Hepatocyte (in vitro differentiated cells): ENCODE results near the gene CNTNAP2. TPM values are rescaled to one million over a fixed set of nuclear protein-coding genes. Genes with fewer than 3 reads are reported as not detected.

ENCODE experiments used
- DNase-seq: peaks from one replicate; pipeline ENCODE4 v3.0.0-alpha.2; 2016; ENCODE audit warnings: low spot score
- H2AFZ ChIP-seq: fragments of 200-600 bp; sonication (generic); 2 replicates; pipeline ENCODE4 v1.6.0; 2016; ENCODE audit warnings: antibody characterized with exemption, mild to moderate bottlenecking
- H3K27ac ChIP-seq: fragments of 200-600 bp; sonication (generic); 2 replicates; pipeline ENCODE4 v1.5.1; 2016; ENCODE audit warnings: mild to moderate bottlenecking
- H3K27me3 ChIP-seq: fragments of 200-600 bp; sonication (generic); 2 replicates; pipeline ENCODE4 v1.6.1; 2016
- H3K36me3 ChIP-seq: fragments of 200-600 bp; sonication (generic); replicated peaks from 2 replicates; pipeline ENCODE4 v1.5.1; 2016; ENCODE audit warnings: low read depth; ENCODE audit not compliant: insufficient read depth
- H3K4me1 ChIP-seq: fragments of 200-600 bp; sonication (generic); 2 replicates; pipeline ENCODE4 v1.5.1; 2016; ENCODE audit warnings: mild to moderate bottlenecking, moderate library complexity; ENCODE audit not compliant: insufficient read depth
- H3K4me2 ChIP-seq: fragments of 200-600 bp; sonication (generic); 2 replicates; pipeline ENCODE4 v1.6.0; 2016
- H3K4me3 ChIP-seq: fragments of 200-600 bp; sonication (generic); 2 replicates; pipeline ENCODE4 v1.5.1; 2016; ENCODE audit warnings: mild to moderate bottlenecking
- H3K79me2 ChIP-seq: fragments of 200-600 bp; sonication (generic); 2 replicates; pipeline ENCODE4 v1.6.0; 2017; ENCODE audit warnings: mild to moderate bottlenecking
- H3K9me2 ChIP-seq: fragments of 200-600 bp; sonication (generic); replicated peaks from 2 replicates; pipeline ENCODE4 v1.6.0; 2017; ENCODE audit warnings: mild to moderate bottlenecking; ENCODE audit not compliant: insufficient read depth
- H3K9me3 ChIP-seq: fragments of 200-600 bp; sonication (generic); 2 replicates; pipeline ENCODE4 v1.5.1; 2016; ENCODE audit warnings: low read depth, mild to moderate bottlenecking
- H4K20me1 ChIP-seq: fragments of 200-600 bp; sonication (generic); 2 replicates; pipeline ENCODE4 v1.6.0; 2016; ENCODE audit warnings: mild to moderate bottlenecking; ENCODE audit not compliant: insufficient read depth, poor library complexity, severe bottlenecking
- CTCF ChIP-seq: fragments of 200-600 bp; sonication (generic); IDR thresholded peaks from 2 replicates; pipeline ENCODE4 v1.5.1; 2016; ENCODE audit warnings: antibody characterized with exemption, mild to moderate bottlenecking; ENCODE audit not compliant: poor library complexity
- EZH2 ChIP-seq: fragments of 200-600 bp; sonication (generic); IDR thresholded peaks from 2 replicates; pipeline ENCODE4 v1.6.1; 2016; ENCODE audit warnings: antibody characterized with exemption, mild to moderate bottlenecking, borderline replicate concordance
- EZH2phosphoT487 ChIP-seq: fragments of 200-600 bp; sonication (generic); IDR thresholded peaks from one replicate; pipeline ENCODE4 v1.6.1; 2018; ENCODE audit warnings: antibody characterized with exemption, mild to moderate bottlenecking, low read depth, moderate library complexity; ENCODE audit not compliant: unreplicated experiment, severe bottlenecking
- WGBS: methylation state at CpG from one replicate; pipeline ENCODE4 v1.1.6; 2016; ENCODE audit warnings: low lambda C conversion rate; ENCODE audit errors: missing lambda C conversion rate; 5-methylcytosine and 5-hydroxymethylcytosine counted together
- polyA plus RNA-seq: library from polyadenylated mRNA; unstranded; fragments of >200 nt; fragmentation: Nextera tagmentation; extraction: Ambion mirVana; gene quantifications from 2 replicates; pipeline ENCODE4 v1.2.1, GENCODE V29; 2016
- total RNA-seq: library from RNA; depleted of rRNA; stranded (reverse); fragments of >200 nt; gene quantifications from 2 replicates; pipeline ENCODE4 v1.2.3, GENCODE V29; 2014

Gene CNTNAP2
- total and polyA plus RNA-seq, 2 experiments from 2014 or later = 7.5 to 14.7 TPM

- DNase-seq = no peak
- no peaks in the 10 kb centered on the region for H3K36me3 ChIP-seq
- no peak for TF ChIP-seq EZH2
- no peak for TF ChIP-seq CTCF
- TF ChIP-seq EZH2phosphoT487 = no peak
- H3K4me1 ChIP-seq = no peaks in the 10 kb centered on the region
- WGBS = 48% methylated on average over 1 of the region's 1 CpG
- H3K9me3 ChIP-seq = no peaks in the 10 kb centered on the region
- H3K4me3 ChIP-seq = no peak overlapping the region
- no peak overlapping the region for H3K27ac ChIP-seq
- no peaks in the 10 kb centered on the region for H3K9me2 ChIP-seq
- no peaks in the 10 kb centered on the region for H3K79me2 ChIP-seq
- no peak overlapping the region for H2AFZ ChIP-seq
- H4K20me1 ChIP-seq = no peaks in the 10 kb centered on the region
- no peaks in the 10 kb centered on the region for H3K27me3 ChIP-seq
- no peak overlapping the region for H3K4me2 ChIP-seq
Observed at GRCh38 chr7:148397056-148397455, 2280.5 kb downstream of the CNTNAP2 start.

GRCh38 chr7:148397551-148397950, 2280.9 kb downstream of the CNTNAP2 start:
- Histone ChIP-seq H3K4me3 (no peak overlapping the region), H3K79me2 (no peaks in the 10 kb centered on the region), H4K20me1 (no peaks in the 10 kb centered on the region), H3K4me1 (no peaks in the 10 kb centered on the region), H3K36me3 (no peaks in the 10 kb centered on the region), H3K4me2 (no peak overlapping the region), H3K27me3 (no peaks in the 10 kb centered on the region), H3K27ac (no peak overlapping the region), H3K9me3 (no peaks in the 10 kb centered on the region), H3K9me2 (no peaks in the 10 kb centered on the region), H2AFZ (no peak overlapping the region)
- 66% methylated on average over 4 of the region's 4 CpGs for WGBS
- TF ChIP-seq CTCF (no peak), EZH2phosphoT487 (no peak), EZH2 (no peak)
- DNase-seq = no peak

- no peak overlapping the region for H3K4me2 ChIP-seq
- no peaks in the 10 kb centered on the region for H3K4me1 ChIP-seq
- 96% methylated on average over 5 of the region's 5 CpGs for WGBS
- H2AFZ ChIP-seq = no peak overlapping the region
- no peak for DNase-seq
- H3K36me3 ChIP-seq = no peaks in the 10 kb centered on the region
- H3K27me3 ChIP-seq = no peaks in the 10 kb centered on the region
- no peaks in the 10 kb centered on the region for H4K20me1 ChIP-seq
- no peak overlapping the region for H3K27ac ChIP-seq
- TF ChIP-seq EZH2phosphoT487 (no peak), EZH2 (no peak), CTCF (no peak)
- no peaks in the 10 kb centered on the region for H3K9me2 ChIP-seq
- no peak overlapping the region for H3K4me3 ChIP-seq
- H3K9me3 ChIP-seq = no peaks in the 10 kb centered on the region
- no peaks in the 10 kb centered on the region for H3K79me2 ChIP-seq
Observed at GRCh38 chr7:148397985-148398384, 2281.4 kb downstream of the CNTNAP2 start.
